Activated naive CD8-positive, alpha-beta T cell treated with anti-CD3 and anti-CD28 coated beads, Interleukin-2, amount 50 U/mL, for 24 hours (primary cell): ENCODE results near the gene AK5.
A peak's percentile ranks its signal among the peaks of the same experiment; 100 is the strongest.
"Not testable (repeated sequence)": the region's sequence is repeated elsewhere in the genome, so short reads cannot be mapped to it uniquely, and the experiment has no call there.

Experiments
- ATAC-seq: fragments of 150-1000 bp; cut with Tn5 transposase; one replicate; pipeline ENCODE4 v1.10.0; 2021
- DNase-seq: peaks from one replicate; pipeline ENCODE4 v3.0.0; 2021
- H3K27ac Mint-ChIP-seq: one replicate; pipeline ENCODE4 v1.8.0; 2021; ENCODE audit warnings: mild to moderate bottlenecking, mixed read lengths
- H3K27me3 Mint-ChIP-seq: one replicate; pipeline ENCODE4 v1.8.0; 2021; ENCODE audit warnings: mixed read lengths
- H3K36me3 Mint-ChIP-seq: one replicate; pipeline ENCODE4 v1.8.0; 2021; ENCODE audit warnings: low read depth, mixed read lengths
- H3K4me1 Mint-ChIP-seq: one replicate; pipeline ENCODE4 v1.8.0; 2021; ENCODE audit warnings: mixed read lengths
- H3K4me3 Mint-ChIP-seq: one replicate; pipeline ENCODE4 v1.8.0; 2021; ENCODE audit warnings: mild to moderate bottlenecking, moderate library complexity, mixed read lengths
- H3K9me3 Mint-ChIP-seq: one replicate; pipeline ENCODE4 v1.8.0; 2021; ENCODE audit warnings: mixed read lengths

The AK5 gene

DNA sequence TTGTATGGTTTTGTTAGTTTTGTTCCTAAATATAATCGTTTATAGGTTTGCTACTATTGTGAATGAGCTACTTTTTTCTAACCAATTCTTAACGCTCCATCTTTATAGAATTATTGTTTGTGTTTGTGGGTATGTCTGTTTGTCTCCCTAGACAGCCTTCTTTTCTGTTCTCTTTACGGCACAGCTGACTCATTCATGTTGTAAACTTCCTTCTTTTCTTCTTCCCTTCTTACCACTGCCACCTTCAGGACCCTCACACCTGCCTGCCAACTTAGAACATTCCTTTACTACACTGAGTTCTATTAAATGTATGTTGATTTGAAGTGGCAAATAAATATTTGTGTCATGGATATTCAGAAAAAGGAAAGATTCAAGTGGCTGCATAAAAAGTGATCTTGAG lies 29.1 kb downstream of the AK5 start:
- Mint-ChIP-seq H3K9me3 (peaks cover 9% of the 10 kb centered on the region), H3K27me3 (no peaks in the 10 kb centered on the region), H3K4me3 (no peak overlapping the region), H3K27ac (no peak overlapping the region), H3K36me3 (peaks cover 2% of the 10 kb centered on the region), H3K4me1 (peaks cover 48% of the 10 kb centered on the region)
- no peak for DNase-seq
- no peak for ATAC-seq

DNA sequence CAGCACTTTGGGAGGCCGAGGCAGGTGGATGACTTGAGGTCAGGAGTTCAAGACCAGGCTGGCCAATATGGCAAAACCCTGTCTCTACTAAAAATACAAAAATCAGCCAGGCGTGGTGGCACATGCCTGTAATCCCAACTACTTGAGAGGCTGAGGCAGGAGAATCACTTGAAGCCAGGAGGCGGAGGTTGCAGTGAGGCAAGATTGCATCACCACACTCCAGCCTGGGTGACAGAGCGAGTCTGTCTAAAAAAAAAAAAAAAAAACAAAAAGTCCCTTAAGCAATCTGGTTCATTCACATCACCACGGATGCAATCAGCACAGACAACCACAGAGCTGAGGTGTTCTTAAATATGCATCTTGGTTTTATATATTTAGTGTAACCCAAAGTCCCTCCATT lies 30.5 kb downstream of the AK5 start:
- ATAC-seq (peak; percentile 68), DNase-seq (peak; percentile 21)
- peaks cover 47% of the 10 kb centered on the region for H3K4me1 Mint-ChIP-seq
- H3K4me3 Mint-ChIP-seq, H3K9me3 Mint-ChIP-seq, H3K27me3 Mint-ChIP-seq, H3K36me3 Mint-ChIP-seq: not testable (repeated sequence)
- H3K27ac Mint-ChIP-seq: peak overlapping the region; percentile 31

DNA sequence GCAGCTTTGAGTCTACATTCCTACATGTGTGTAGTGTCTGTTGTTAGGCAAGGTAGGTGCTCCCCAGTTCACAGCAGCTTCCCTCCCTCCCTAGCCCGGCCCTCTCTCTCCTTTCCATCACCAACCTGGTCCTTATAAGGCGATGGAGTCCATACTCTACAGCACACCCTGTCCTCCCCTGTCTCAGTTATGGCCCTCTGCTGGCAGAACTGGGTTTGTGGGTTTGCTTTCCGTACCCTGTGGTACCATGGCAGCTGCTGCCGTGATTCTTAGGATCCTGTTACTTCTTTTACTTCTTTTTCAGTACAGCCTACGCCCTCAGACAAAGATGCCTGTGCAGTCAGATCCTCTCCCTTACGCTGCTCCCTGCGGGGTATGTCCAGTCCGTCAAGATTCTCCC lies 31.7 kb downstream of the AK5 start:
- H3K36me3 Mint-ChIP-seq: peaks cover 4% of the 10 kb centered on the region
- ATAC-seq: peak; percentile 77
- H3K27ac Mint-ChIP-seq: no peak overlapping the region
- H3K4me1 Mint-ChIP-seq: peaks cover 38% of the 10 kb centered on the region
- H3K9me3 Mint-ChIP-seq: no peaks in the 10 kb centered on the region
- no peak overlapping the region for H3K4me3 Mint-ChIP-seq
- no peaks in the 10 kb centered on the region for H3K27me3 Mint-ChIP-seq
- no peak for DNase-seq

DNA sequence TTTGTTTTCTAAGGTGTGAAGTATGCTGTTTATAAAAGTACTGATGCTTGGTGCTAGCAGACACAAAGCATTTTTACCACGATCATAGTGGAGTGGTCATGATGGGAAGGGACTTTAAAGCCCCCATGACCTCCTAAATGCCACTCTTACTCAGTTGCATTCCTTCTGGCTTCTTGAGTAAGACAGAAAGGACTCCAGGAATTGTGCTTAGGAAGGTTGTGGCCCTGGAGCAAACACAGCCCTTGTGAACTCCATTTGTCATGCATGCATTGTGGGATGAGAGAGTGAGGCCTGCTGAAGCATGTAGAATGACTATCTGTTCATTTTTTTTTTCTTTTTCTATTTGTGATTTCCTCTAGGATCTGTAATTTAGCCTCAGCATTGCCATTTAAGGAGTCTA lies 34.2 kb downstream of the AK5 start:
- H3K27me3 Mint-ChIP-seq: no peaks in the 10 kb centered on the region
- peaks cover 6% of the 10 kb centered on the region for H3K9me3 Mint-ChIP-seq
- peaks cover 8% of the 10 kb centered on the region for H3K36me3 Mint-ChIP-seq
- ATAC-seq (no peak), DNase-seq (no peak)
- H3K27ac Mint-ChIP-seq: no peak overlapping the region
- H3K4me3 Mint-ChIP-seq: no peak overlapping the region
- H3K4me1 Mint-ChIP-seq: peaks cover 26% of the 10 kb centered on the region

DNA sequence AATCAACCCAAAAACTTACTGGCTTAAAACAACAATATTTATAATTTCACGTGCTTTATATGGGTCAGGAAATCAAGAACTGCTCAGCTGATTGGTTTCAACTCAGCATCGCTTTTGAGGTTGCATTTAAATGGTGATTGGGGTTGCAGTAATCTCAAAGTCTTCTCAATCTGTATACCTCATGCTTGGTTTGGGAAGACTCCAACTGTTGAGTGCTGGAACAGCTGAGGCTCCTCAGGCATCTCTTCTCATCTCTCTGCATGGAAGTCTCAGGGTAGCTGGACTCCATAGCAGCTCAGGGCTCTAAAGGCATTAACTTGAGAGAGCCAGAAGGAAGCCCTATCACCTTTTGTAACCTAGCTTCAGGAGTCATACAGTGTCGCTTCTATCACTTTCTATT lies 35.1 kb downstream of the AK5 start:
- peaks cover 8% of the 10 kb centered on the region for H3K36me3 Mint-ChIP-seq
- peaks cover 6% of the 10 kb centered on the region for H3K9me3 Mint-ChIP-seq
- DNase-seq (no peak), ATAC-seq (no peak)
- H3K4me3 Mint-ChIP-seq: no peak overlapping the region
- H3K27me3 Mint-ChIP-seq: no peaks in the 10 kb centered on the region
- H3K27ac Mint-ChIP-seq: no peak overlapping the region
- peaks cover 22% of the 10 kb centered on the region for H3K4me1 Mint-ChIP-seq

DNA sequence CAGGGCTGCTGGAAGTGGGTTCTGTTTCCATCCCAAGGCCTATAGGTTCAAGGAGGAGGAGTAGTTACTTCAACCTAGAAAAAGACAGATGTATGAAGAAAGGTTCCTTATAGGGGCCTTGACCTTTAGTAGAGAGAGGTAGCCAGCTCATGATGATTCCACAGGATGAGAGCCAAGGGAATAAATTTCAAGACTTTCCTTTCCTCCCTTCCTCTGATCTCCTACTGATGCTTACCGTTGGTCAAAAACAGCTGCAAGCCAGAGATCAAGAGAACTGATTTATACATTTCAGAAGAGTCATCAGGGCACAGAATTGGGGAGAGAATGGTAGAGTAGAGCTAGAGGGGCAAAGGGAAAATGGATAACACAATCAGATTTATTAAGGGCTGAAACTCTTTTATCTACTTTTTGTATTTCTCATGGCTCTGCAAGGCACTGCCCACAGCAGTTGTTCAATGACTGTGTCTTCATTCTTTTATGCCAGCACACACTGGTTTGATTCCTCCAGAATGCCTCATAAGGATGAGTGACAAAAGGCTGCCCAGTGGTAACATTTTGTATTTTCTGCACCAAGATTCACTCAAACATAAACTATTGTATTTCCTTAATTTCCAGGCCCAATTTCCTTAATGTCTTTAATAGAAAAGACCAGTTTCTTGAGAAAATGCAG lies 37.4 kb downstream of the AK5 start:
- peaks cover 6% of the 10 kb centered on the region for H3K4me1 Mint-ChIP-seq
- no peaks in the 10 kb centered on the region for H3K27me3 Mint-ChIP-seq
- H3K4me3 Mint-ChIP-seq: no peak overlapping the region
- no peak for ATAC-seq
- DNase-seq: no peak
- H3K36me3 Mint-ChIP-seq: peaks cover 6% of the 10 kb centered on the region
- H3K9me3 Mint-ChIP-seq: peaks cover 6% of the 10 kb centered on the region
- H3K27ac Mint-ChIP-seq: no peak overlapping the region

DNA sequence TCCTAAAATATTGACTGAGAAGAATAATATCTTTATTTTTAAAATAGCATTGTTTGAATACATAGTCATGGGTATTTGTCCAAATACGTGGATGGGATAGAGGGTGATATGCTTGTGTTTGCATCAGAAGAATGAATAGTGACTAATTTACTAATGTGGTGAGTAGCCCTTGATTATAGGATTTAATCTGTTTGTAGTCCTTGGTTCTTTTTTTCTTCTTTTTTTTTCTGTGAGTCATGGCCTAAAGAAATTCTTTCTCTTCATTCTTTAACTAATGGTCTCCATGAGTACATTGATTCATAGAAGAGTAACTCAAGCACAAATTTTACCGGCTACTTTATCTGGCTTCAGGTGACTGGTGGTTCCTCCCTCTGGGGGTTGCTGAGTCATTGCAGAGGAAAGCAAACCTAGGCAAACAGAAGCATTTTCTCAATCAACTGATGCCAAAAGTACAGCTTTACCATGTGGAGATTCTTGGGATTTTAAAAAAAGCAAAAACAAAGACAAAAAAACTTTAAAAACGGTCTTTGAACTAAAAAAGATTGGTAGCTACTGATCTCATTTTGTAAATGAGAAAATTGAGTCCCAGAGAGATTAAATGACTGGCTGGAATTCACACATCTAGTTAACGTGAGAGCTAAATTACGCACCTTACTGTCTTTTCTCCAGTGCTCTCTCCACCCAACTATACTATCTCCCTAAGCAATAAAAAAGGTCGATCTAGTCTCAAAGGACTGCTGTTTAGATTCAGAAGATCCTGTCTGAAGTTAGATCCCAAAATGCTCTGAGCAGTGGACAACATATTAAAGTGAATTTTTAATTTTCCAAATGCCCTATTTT lies 40.5 kb downstream of the AK5 start:
- DNase-seq: no peak
- no peak for ATAC-seq
- peaks cover 6% of the 10 kb centered on the region for H3K4me1 Mint-ChIP-seq
- H3K27me3 Mint-ChIP-seq: no peaks in the 10 kb centered on the region
- H3K27ac Mint-ChIP-seq: no peak overlapping the region
- H3K9me3 Mint-ChIP-seq: peaks cover 6% of the 10 kb centered on the region
- peaks cover 6% of the 10 kb centered on the region for H3K36me3 Mint-ChIP-seq
- no peak overlapping the region for H3K4me3 Mint-ChIP-seq

DNA sequence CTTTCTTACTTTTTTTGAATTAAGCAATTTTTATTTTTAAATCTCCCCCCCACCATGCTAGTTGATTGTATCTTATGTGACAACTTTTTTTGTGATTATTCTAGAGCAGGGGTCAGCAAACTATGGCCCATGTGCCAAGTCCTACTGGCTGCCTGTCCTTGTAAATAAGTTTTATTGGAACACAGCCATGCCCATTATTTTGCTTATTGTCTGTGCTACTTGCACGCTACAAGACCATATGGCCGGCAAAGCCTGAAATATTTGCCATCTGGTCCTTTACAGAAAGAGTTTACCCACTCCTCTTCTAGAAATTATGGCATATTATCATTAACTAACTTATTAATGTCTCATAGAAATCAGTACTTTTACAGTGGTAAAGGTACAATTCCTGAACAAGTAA lies 51.7 kb downstream of the AK5 start:
- Mint-ChIP-seq H3K4me3 (no peak overlapping the region), H3K9me3 (peaks cover 12% of the 10 kb centered on the region), H3K4me1 (peaks cover 9% of the 10 kb centered on the region), H3K27me3 (no peaks in the 10 kb centered on the region), H3K27ac (no peak overlapping the region), H3K36me3 (peaks cover 11% of the 10 kb centered on the region)
- DNase-seq (no peak), ATAC-seq (no peak)

DNA sequence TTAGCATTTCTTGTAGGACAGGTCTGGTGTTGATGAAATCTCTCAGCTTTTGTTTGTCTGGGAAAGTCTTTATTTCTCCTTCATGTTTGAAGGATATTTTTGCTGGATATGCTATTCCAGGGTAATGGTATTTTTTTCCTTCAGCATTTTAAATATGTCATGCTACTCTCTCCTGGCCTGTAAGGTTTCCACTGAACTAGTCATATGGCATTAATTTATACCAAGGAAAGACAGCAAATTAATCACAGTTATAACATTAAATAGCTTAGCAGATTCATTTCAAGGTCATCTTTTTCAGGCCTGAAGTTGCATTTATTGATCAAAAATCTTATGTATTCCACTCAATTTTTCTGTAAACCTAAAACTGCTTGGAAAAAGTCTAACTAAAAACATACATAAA lies 54.9 kb downstream of the AK5 start:
- ATAC-seq: no peak
- H3K27me3 Mint-ChIP-seq: no peaks in the 10 kb centered on the region
- H3K27ac Mint-ChIP-seq: no peak overlapping the region
- DNase-seq: no peak
- H3K4me1 Mint-ChIP-seq: no peaks in the 10 kb centered on the region
- H3K9me3 Mint-ChIP-seq: peaks cover 12% of the 10 kb centered on the region
- H3K4me3 Mint-ChIP-seq: no peak overlapping the region
- H3K36me3 Mint-ChIP-seq: peaks cover 13% of the 10 kb centered on the region

DNA sequence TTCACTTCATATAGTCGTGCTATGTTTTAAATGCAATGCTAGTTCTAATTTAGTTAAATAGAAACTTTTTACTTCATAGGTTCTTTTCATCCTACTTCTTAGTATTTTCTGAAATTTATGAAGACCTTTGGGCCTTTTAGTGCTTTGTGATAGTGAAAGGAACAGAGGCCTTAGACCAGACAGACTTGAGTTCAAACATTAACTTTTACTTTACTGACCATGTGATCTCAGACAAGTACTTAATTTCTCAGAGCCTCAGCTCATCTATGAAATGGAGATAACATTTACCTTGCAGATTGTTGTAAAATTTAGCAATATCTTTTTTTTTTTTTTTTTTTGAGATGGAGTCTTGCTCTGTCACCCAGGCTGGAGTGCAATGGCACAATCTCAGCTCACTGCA lies 57.5 kb downstream of the AK5 start:
- ATAC-seq: no peak
- H3K4me3 Mint-ChIP-seq: no peak overlapping the region

DNA sequence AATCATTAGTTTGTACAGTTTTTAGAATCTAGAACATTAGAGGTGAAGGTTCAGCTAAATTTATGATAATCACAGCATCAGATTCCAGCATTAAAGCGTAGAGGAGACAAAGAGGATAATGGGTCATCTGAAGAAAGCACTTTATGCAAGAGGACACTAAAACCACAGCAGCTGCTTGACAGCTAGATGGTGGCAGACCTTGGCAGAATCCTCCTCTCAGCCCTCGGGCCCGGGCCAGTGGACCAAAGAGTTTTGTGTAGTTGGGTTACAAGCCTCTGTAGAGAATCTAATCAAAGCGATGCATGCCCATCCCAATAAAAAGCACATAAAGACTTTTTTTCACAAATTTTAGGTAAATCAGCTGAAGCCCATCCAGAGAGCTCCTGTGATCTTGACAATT lies 59.4 kb downstream of the AK5 start:
- H3K4me1 Mint-ChIP-seq: no peaks in the 10 kb centered on the region
- no peaks in the 10 kb centered on the region for H3K9me3 Mint-ChIP-seq
- H3K36me3 Mint-ChIP-seq: peaks cover 5% of the 10 kb centered on the region
- H3K27ac Mint-ChIP-seq: no peak overlapping the region
- no peak overlapping the region for H3K4me3 Mint-ChIP-seq
- H3K27me3 Mint-ChIP-seq: no peaks in the 10 kb centered on the region
- DNase-seq: no peak
- no peak for ATAC-seq

More for the DNA sequence above, 57.5 kb downstream of the AK5 start:
- Mint-ChIP-seq H3K27ac (no peak overlapping the region), H3K36me3 (peaks cover 13% of the 10 kb centered on the region), H3K4me1 (no peaks in the 10 kb centered on the region), H3K27me3 (no peaks in the 10 kb centered on the region), H3K9me3 (peaks cover 8% of the 10 kb centered on the region)
- no peak for DNase-seq

DNA sequence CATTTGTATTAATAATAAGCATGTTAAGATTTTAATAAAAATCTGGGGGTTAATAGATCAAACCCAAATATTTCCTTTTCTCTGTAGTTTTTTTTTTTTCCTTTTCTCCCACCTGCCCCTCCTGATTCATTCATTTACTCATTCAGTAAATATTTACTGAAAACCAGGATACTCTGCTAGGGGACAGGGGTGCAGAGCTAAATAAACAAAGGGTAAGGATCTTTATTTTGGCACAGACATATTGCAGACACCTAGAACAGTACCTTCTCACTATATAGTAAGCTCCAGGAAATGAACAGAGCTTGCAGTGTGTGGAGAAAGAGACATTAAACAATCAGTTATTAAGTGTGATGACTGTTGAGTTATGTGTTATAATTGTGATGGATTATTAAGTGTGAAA lies 60.9 kb downstream of the AK5 start:
- Mint-ChIP-seq H3K36me3 (peaks cover 2% of the 10 kb centered on the region), H3K4me1 (peaks cover 4% of the 10 kb centered on the region), H3K4me3 (no peak overlapping the region), H3K27ac (no peak overlapping the region), H3K27me3 (no peaks in the 10 kb centered on the region), H3K9me3 (no peaks in the 10 kb centered on the region)
- no peak for DNase-seq
- no peak for ATAC-seq

DNA sequence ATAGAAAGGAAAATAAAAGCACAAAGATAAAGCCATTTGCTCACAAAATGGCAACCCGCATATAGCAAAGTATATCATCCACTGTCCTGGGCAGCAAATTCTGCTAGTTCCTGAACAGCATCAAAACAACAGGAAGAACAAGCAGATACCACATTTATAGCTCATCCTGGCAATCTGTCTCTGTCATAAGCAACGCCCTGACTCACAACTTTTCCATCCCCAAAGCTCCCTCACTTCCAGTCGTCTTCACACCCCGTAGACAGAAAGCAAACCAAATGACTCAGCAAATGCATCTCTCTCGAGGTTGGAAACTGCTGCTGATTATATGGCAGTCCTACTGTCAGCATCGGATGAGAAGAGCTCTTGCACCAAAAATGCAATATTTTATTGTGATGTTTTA lies 65.8 kb downstream of the AK5 start:
- ATAC-seq (peak; percentile 86), DNase-seq (peak; percentile 8)
- Mint-ChIP-seq H3K9me3 (no peaks in the 10 kb centered on the region), H3K27me3 (no peaks in the 10 kb centered on the region), H3K27ac (no peak overlapping the region), H3K4me3 (no peak overlapping the region), H3K36me3 (peaks cover 2% of the 10 kb centered on the region), H3K4me1 (peaks cover 8% of the 10 kb centered on the region)

DNA sequence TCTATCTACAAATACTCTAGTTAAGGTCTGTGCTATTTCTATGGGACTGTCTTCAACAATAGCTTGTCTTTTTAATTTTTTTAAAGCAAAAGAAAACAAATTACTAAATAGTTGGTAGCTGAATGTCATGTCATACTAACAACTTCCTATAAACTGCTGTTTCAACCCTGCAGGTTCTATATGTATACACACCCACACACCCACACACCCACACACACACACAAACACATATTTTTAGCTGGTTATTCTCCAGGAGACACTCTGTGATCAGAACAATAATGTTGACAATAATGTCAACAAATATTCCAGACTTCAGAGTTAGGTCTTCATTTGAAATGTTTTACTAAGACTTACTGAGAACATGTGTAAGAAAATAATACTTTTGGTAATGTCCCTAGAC lies 66.7 kb downstream of the AK5 start:
- ATAC-seq: no peak

DNA sequence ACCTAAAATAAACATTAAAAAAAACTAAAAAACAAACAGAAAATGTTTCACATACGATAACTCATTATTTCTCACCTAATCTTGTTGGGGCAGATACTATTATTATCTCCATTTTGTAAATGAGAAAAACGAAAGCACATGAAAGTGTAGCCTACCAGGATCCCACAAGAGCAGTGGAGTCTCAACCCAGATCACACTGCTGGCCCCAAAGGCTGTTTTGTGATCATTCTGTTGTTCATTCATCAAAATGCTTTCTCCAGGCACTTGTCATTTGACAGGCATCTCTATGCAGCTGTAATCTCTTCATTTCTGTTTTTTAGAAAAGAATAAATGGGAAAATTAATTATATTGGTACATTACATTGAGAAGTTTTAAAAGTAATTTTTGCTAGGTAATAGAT lies 67.5 kb downstream of the AK5 start:
- Mint-ChIP-seq H3K4me1 (peaks cover 15% of the 10 kb centered on the region), H3K36me3 (peaks cover 2% of the 10 kb centered on the region), H3K27me3 (no peaks in the 10 kb centered on the region), H3K27ac (no peak overlapping the region), H3K4me3 (no peak overlapping the region), H3K9me3 (no peaks in the 10 kb centered on the region)
- ATAC-seq (no peak), DNase-seq (no peak)

More for the DNA sequence above, 66.7 kb downstream of the AK5 start:
- peaks cover 2% of the 10 kb centered on the region for H3K36me3 Mint-ChIP-seq
- H3K27me3 Mint-ChIP-seq: no peaks in the 10 kb centered on the region
- no peak overlapping the region for H3K4me3 Mint-ChIP-seq
- H3K27ac Mint-ChIP-seq: no peak overlapping the region
- peaks cover 9% of the 10 kb centered on the region for H3K4me1 Mint-ChIP-seq
- no peaks in the 10 kb centered on the region for H3K9me3 Mint-ChIP-seq
- DNase-seq: no peak
